ENCODE measurements around the gene MORC2.

MORC2 gene

DNA sequence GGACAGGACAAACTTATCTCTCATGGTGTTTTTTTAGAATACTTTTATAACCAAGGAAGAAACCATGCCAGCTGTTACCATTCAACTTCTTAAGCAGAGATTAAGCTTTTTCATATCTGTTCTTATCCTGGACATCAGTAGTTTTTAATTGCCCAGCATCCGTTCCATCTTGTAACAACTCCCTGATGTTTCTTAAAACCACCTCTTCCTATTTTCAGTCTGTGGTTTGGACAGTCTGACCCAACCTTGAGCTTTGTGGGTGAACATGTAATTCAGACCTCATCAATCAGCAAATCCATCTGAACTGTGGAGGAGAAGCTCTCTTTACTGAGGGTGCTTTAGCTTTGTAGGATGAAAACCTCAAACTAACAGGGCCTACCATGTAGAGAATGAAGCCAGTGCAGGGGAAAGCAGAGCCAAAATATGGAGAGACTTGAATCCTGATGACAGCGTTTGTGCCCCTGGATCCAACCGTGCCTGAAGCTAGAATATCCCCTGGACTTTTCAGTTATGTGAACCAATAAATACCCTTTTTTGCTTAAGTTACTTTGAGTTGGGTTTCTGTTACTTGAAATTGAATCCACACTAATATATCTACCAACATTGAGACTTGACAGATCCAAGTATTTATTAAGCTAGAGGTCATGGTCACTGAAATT is 9.9 kb upstream of the MORC2 start:
- Histone ChIP-seq H3K79me2 (ENCODE audit: insufficient read depth, low read length) (peaks cover 5% of the 10 kb centered on the region), H2AFZ (ENCODE audit: low read length) (no peak overlapping the region), H3K9ac (ENCODE audit: low read depth, low read length, poor library complexity, severe bottlenecking) (no peak overlapping the region), H3K27me3 (ENCODE audit: insufficient read depth, low read length, poor library complexity, severe bottlenecking) (no peaks in the 10 kb centered on the region), H4K20me1 (ENCODE audit: insufficient read depth, low read length, poor library complexity, severe bottlenecking) (peaks cover 2% of the 10 kb centered on the region), H3F3A (ENCODE audit: low read depth) (no peaks in the 10 kb centered on the region), H3K4me3 (ENCODE audit: low read length, poor library complexity, severe bottlenecking) (no peak overlapping the region), H3K4me1 (ENCODE audit: insufficient read depth, low read length, poor library complexity, severe bottlenecking) (no peaks in the 10 kb centered on the region), H3K36me3 (ENCODE audit: insufficient read depth, low read length) (peaks cover 16% of the 10 kb centered on the region), H3K9me2 (replicated peaks; ENCODE audit: low read depth, low read length) (no peaks in the 10 kb centered on the region), H3K9me3 (ENCODE audit: insufficient read depth, low read depth, low read length) (peaks cover 3% of the 10 kb centered on the region; the same call in 1 of the 2 replicates), H3K4me2 (ENCODE audit: low read depth, low read length, poor library complexity, severe bottlenecking) (no peak overlapping the region)
- no peak for TF ChIP-seq EZH2phosphoT487 (IDR thresholded peaks at IDR 0.05; ENCODE audit: borderline replicate concordance)
- no peak for TF ChIP-seq CTCF (conservative IDR thresholded peaks at IDR 0.05; ENCODE audit: low read length)

GRCh38 chr22:30970356-30970746 is 1.8 kb upstream of the MORC2 start:
- Histone ChIP-seq H3K36me3 (ENCODE audit: insufficient read depth, low read length) (peaks cover 34% of the 10 kb centered on the region), H4K20me1 (ENCODE audit: insufficient read depth, low read length, poor library complexity, severe bottlenecking) (peaks cover 46% of the 10 kb centered on the region), H3K4me3 (ENCODE audit: low read length, poor library complexity, severe bottlenecking) (peak overlapping the region; percentile 98), H3F3A (ENCODE audit: low read depth) (no peaks in the 10 kb centered on the region), H3K4me2 (ENCODE audit: low read depth, low read length, poor library complexity, severe bottlenecking) (peak overlapping the region; percentile 96), H3K4me1 (ENCODE audit: insufficient read depth, low read length, poor library complexity, severe bottlenecking) (peaks cover 34% of the 10 kb centered on the region), H3K9ac (ENCODE audit: low read depth, low read length, poor library complexity, severe bottlenecking) (peak overlapping the region; percentile 80), H3K9me2 (replicated peaks; ENCODE audit: low read depth, low read length) (no peaks in the 10 kb centered on the region), H2AFZ (ENCODE audit: low read length) (no peak overlapping the region), H3K27me3 (ENCODE audit: insufficient read depth, low read length, poor library complexity, severe bottlenecking) (no peaks in the 10 kb centered on the region), H3K79me2 (ENCODE audit: insufficient read depth, low read length) (peaks cover 79% of the 10 kb centered on the region), H3K9me3 (ENCODE audit: insufficient read depth, low read depth, low read length) (peaks cover 3% of the 10 kb centered on the region; the same call in 1 of the 2 replicates)
- TF ChIP-seq EZH2phosphoT487 (IDR thresholded peaks at IDR 0.05; ENCODE audit: borderline replicate concordance): no peak
- TF ChIP-seq CTCF (conservative IDR thresholded peaks at IDR 0.05; ENCODE audit: low read length): no peak

DNA sequence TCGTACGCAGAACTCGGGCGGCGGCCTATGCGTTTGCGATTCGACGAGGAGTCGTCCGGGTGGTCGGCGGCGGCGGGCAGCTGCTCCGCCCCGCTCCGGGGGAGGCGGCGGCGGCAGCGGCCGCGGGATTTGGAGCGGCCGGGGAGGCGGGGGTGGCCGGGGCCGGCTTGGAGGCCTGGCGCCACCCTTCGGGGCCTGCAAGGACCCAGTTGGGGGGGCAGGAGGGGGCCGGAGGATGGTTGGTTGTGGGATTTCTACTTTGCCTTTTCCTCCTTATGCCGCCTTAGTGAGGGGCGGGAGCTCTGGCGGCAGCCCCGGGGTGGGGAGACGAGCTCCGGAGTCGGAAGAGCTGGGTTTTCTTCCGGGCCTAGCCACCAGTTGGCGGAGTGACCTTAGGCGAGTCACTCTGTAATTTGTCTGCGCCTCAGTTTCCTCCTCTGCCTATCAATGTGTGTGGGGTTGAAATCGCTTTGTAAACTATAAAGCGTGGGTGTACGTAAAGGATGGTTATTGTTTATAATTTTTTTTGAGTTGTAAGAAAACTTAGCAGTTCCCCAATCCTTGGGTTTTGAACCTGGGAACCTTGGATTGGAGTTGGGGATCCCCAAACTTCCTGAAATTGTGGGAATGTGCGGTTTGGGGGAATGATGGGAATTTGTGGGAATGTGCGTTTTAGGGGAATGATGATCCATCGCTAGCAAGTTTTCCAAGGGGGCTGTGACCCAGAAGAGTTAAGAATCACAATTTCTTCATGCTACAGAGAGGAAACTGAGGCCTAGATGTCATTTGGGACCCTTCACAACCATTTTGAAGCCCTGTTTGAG is 1.2 kb upstream of the MORC2 start:
- Histone ChIP-seq H3F3A (ENCODE audit: low read depth) (no peaks in the 10 kb centered on the region), H4K20me1 (ENCODE audit: insufficient read depth, low read length, poor library complexity, severe bottlenecking) (peaks cover 44% of the 10 kb centered on the region), H3K9ac (ENCODE audit: low read depth, low read length, poor library complexity, severe bottlenecking) (peak overlapping the region; percentile 80), H3K4me2 (ENCODE audit: low read depth, low read length, poor library complexity, severe bottlenecking) (peak overlapping the region; percentile 96), H3K79me2 (ENCODE audit: insufficient read depth, low read length) (peaks cover 85% of the 10 kb centered on the region), H3K4me3 (ENCODE audit: low read length, poor library complexity, severe bottlenecking) (peak overlapping the region; percentile 98), H3K9me2 (replicated peaks; ENCODE audit: low read depth, low read length) (no peaks in the 10 kb centered on the region), H2AFZ (ENCODE audit: low read length) (peak overlapping the region; percentile 76; the same call in 1 of the 2 replicates), H3K4me1 (ENCODE audit: insufficient read depth, low read length, poor library complexity, severe bottlenecking) (peaks cover 34% of the 10 kb centered on the region), H3K36me3 (ENCODE audit: insufficient read depth, low read length) (peaks cover 30% of the 10 kb centered on the region), H3K9me3 (ENCODE audit: insufficient read depth, low read depth, low read length) (peaks cover 3% of the 10 kb centered on the region; the same call in 1 of the 2 replicates), H3K27me3 (ENCODE audit: insufficient read depth, low read length, poor library complexity, severe bottlenecking) (no peaks in the 10 kb centered on the region)
- no peak for TF ChIP-seq EZH2phosphoT487 (IDR thresholded peaks at IDR 0.05; ENCODE audit: borderline replicate concordance)
- peak; percentile 26; the same call in 1 of the 2 replicates for TF ChIP-seq CTCF (conservative IDR thresholded peaks at IDR 0.05; ENCODE audit: low read length)
